HL-60 (cell line): ENCODE measurements around the gene SLC9A7.

Experiments
- DNase-seq, 2 experiments: peaks; one replicate each; pipeline ENCODE4 v3.0.0-alpha.2; 2010 to 2020; ENCODE audit warnings: low read depth in 1 of 2, low spot score in 1 of 2
- H3K27ac ChIP-seq: fragments of 250-450 bp; sonication (Bioruptor Pico); replicated peaks from 2 replicates; pipeline ENCODE4 v1.5.1; 2020; ENCODE audit warnings: mild to moderate bottlenecking, moderate library complexity
- H3K27me3 ChIP-seq: fragments of 250-450 bp; sonication (Bioruptor Pico); 2 replicates; pipeline ENCODE4 v1.5.1; 2021; ENCODE audit warnings: mild to moderate bottlenecking, moderate library complexity; ENCODE audit not compliant: insufficient read depth, poor library complexity, severe bottlenecking
- H3K4me3 ChIP-seq: replicated peaks from 2 replicates; pipeline ENCODE4 v1.5.1; 2011; ENCODE audit warnings: mild to moderate bottlenecking, control low read depth, low read length; ENCODE audit not compliant: insufficient read depth
- CTCF ChIP-seq: IDR thresholded peaks from one replicate; pipeline ENCODE4 v1.5.1; 2011; ENCODE audit warnings: low read length, control low read depth, inconsistent platforms; ENCODE audit not compliant: insufficient read depth
- GABPA ChIP-seq: IDR thresholded peaks from 2 replicates; pipeline ENCODE4 v1.6.1; 2012; ENCODE audit warnings: low read depth
- POLR2AphosphoS5 ChIP-seq: IDR thresholded peaks from 2 replicates; pipeline ENCODE4 v1.6.1; 2012; ENCODE audit warnings: low read depth
- SPI1 ChIP-seq: IDR thresholded peaks from 2 replicates; pipeline ENCODE4 v1.6.1; 2012; ENCODE audit warnings: low read depth, mild to moderate bottlenecking, borderline replicate concordance
- TF ChIP-seq, protein P1 (sequence below): IDR thresholded peaks from 2 replicates; pipeline ENCODE4 v1.6.1; 2012; ENCODE audit warnings: low read depth; ENCODE audit not compliant: insufficient replicate concordance

SLC9A7 gene

DNA sequence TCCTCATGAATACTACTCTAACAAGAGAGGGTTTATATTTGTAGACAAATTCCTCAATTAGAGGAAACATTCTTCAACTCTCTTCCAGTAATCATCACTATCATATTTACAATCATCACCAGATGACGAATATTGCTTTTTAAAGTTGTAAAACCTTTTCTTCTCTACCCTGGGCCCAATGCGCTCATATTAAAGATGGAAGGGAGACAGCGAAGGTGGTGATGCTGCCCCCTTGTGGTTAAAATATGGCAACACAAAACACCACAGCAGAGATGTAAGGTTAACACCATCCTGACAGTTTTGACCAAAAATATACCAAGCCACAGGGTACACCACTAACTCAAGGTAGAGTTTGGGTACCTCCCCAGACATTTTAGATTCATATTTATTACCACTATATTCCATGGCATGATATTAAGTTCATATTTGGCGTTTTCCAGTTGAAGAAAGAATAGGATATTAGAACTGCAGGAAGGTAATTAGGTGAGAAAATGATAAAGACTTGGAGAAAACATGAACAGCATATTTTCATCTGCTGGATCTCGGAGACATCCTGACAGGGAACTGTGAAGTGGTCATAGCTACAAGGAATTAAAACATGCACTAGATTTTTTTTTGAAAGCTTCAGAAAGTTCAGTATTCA lies 72.8 kb downstream of the SLC9A7 start:
- TF ChIP-seq CTCF = peak; percentile 12
- TF ChIP-seq POLR2AphosphoS5 = no peak
- H3K27me3 ChIP-seq = no peaks in the 10 kb centered on the region
- peak in 1 of 2 experiments; percentile 28 for DNase-seq

GRCh38 chrX:46683048-46683447 lies 75.9 kb downstream of the SLC9A7 start:
- no peak overlapping the region for H3K4me3 ChIP-seq
- TF ChIP-seq SPI1 (no peak), POLR2AphosphoS5 (no peak), GABPA (no peak), CTCF (no peak)
- TF ChIP-seq, protein P1, sequence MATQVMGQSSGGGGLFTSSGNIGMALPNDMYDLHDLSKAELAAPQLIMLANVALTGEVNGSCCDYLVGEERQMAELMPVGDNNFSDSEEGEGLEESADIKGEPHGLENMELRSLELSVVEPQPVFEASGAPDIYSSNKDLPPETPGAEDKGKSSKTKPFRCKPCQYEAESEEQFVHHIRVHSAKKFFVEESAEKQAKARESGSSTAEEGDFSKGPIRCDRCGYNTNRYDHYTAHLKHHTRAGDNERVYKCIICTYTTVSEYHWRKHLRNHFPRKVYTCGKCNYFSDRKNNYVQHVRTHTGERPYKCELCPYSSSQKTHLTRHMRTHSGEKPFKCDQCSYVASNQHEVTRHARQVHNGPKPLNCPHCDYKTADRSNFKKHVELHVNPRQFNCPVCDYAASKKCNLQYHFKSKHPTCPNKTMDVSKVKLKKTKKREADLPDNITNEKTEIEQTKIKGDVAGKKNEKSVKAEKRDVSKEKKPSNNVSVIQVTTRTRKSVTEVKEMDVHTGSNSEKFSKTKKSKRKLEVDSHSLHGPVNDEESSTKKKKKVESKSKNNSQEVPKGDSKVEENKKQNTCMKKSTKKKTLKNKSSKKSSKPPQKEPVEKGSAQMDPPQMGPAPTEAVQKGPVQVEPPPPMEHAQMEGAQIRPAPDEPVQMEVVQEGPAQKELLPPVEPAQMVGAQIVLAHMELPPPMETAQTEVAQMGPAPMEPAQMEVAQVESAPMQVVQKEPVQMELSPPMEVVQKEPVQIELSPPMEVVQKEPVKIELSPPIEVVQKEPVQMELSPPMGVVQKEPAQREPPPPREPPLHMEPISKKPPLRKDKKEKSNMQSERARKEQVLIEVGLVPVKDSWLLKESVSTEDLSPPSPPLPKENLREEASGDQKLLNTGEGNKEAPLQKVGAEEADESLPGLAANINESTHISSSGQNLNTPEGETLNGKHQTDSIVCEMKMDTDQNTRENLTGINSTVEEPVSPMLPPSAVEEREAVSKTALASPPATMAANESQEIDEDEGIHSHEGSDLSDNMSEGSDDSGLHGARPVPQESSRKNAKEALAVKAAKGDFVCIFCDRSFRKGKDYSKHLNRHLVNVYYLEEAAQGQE = no peak
- DNase-seq = no peak
- H3K27ac ChIP-seq = no peak overlapping the region
- no peaks in the 10 kb centered on the region for H3K27me3 ChIP-seq

More for the DNA sequence above, 72.8 kb downstream of the SLC9A7 start:
- Histone ChIP-seq H3K27ac (no peak overlapping the region), H3K4me3 (no peak overlapping the region)

DNA sequence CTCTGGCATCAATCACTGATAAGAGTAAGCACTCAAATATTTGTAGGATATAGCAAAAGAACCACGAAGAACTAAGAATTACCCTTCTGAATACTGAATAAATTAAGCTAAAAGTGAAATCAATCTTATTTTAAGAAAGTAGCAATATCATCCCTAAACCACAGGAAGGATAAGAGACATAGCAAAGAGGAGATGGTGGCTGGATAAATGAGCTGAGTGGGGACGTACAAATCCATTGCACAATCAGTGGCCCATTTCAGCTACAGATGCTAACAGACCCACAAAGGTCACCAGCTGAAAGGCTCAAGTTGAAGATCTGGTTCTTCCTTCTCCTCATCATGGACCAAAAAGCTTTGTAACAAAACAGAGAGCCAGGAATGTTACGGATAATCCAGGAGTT lies 77.1 kb downstream of the SLC9A7 start:
- DNase-seq = no peak
- TF ChIP-seq GABPA = no peak
- TF ChIP-seq POLR2AphosphoS5 = no peak
- no peak for TF ChIP-seq CTCF
- TF ChIP-seq, protein P1 = no peak
- TF ChIP-seq SPI1 = no peak
- H3K27ac ChIP-seq = no peak overlapping the region
- H3K4me3 ChIP-seq = no peak overlapping the region
- H3K27me3 ChIP-seq = no peaks in the 10 kb centered on the region

DNA sequence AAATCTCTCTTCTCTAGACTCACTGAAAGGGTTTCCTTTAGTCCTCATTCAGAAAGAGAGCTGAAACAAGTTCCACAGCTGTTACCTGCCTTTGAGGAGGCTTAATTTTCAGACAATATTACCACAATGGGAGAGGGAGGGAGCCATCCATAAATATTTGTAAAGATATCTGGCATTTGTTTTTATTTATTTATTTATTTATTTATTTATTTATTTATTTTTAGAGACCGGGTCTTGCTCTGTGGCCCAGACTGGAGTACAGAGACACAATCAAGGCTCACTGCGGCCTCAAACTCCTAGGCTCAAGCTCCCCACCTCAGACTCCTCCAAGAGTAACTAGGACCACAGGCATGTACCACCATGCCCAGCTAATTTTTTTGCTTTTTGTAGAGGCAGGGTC lies 80.7 kb downstream of the SLC9A7 start:
- H3K27ac ChIP-seq = no peak overlapping the region
- DNase-seq = no peak
- no peaks in the 10 kb centered on the region for H3K27me3 ChIP-seq
- no peak overlapping the region for H3K4me3 ChIP-seq
- no peak for TF ChIP-seq SPI1
- TF ChIP-seq CTCF = no peak
- no peak for TF ChIP-seq POLR2AphosphoS5
- TF ChIP-seq, protein P1 = no peak
- no peak for TF ChIP-seq GABPA
